Brain microvascular endothelial cell (primary cell): ENCODE results near the gene PSENEN.
A peak's percentile ranks its signal among the peaks of the same experiment; 100 is the strongest.

Experiments
- DNase-seq: peaks from one replicate; pipeline ENCODE4 v3.0.0-alpha.2; 2020
- H3K27ac ChIP-seq: fragments of 250-450 bp; sonication (Bioruptor Pico); 2 replicates; pipeline ENCODE4 v1.5.1; 2020; ENCODE audit warnings: mild to moderate bottlenecking, moderate library complexity
- H3K27me3 ChIP-seq: fragments of 250-450 bp; sonication (Bioruptor Pico); replicated peaks from 2 replicates; pipeline ENCODE4 v1.5.1; 2020; ENCODE audit warnings: mild to moderate bottlenecking
- H3K36me3 ChIP-seq: fragments of 250-450 bp; sonication (Bioruptor Pico); replicated peaks from 2 replicates; pipeline ENCODE4 v1.5.1; 2020; ENCODE audit warnings: mild to moderate bottlenecking
- H3K4me3 ChIP-seq: 2 replicates; pipeline ENCODE4 v1.5.1; 2011; ENCODE audit warnings: low read depth, mild to moderate bottlenecking, control low read depth, low read length, moderate library complexity
- CTCF ChIP-seq: IDR thresholded peaks from 2 replicates; pipeline ENCODE4 v1.5.1; 2011; ENCODE audit warnings: low read depth, mild to moderate bottlenecking, moderate library complexity, low read length, control low read depth, inconsistent platforms; ENCODE audit errors: missing control alignments
- in situ Hi-C: cut with HindIII; loops from 2 replicates; pipeline ENCODE4 v1.10.0; 2017; ENCODE audit warnings: low sequenced_read_pairs, low pct_ligation_motif_present

The PSENEN gene

GRCh38 chr19:35739275-35740107, 6.0 kb upstream of the PSENEN start:
- no peak for DNase-seq
- peak overlapping the region; percentile 68 for H3K4me3 ChIP-seq
- H3K27me3 ChIP-seq = no peaks in the 10 kb centered on the region
- in situ Hi-C loops = no loop called here
- TF ChIP-seq CTCF = no peak
- peaks cover 25% of the 10 kb centered on the region for H3K36me3 ChIP-seq
- H3K27ac ChIP-seq = no peak overlapping the region

- no peak for TF ChIP-seq CTCF
- H3K4me3 ChIP-seq = peak overlapping the region; percentile 68
- no peak for DNase-seq
- no peaks in the 10 kb centered on the region for H3K27me3 ChIP-seq
- no peak overlapping the region for H3K27ac ChIP-seq
- in situ Hi-C loops = no loop called here
- peaks cover 20% of the 10 kb centered on the region for H3K36me3 ChIP-seq
Measured at GRCh38 chr19:35740108-35740422, 5.4 kb upstream of the PSENEN start.

- peak; percentile 41 for TF ChIP-seq CTCF
- peak overlapping the region; percentile 48 for H3K27ac ChIP-seq
- peak overlapping the region; percentile 68 for H3K4me3 ChIP-seq
- H3K27me3 ChIP-seq = no peaks in the 10 kb centered on the region
- peak; percentile 97 for DNase-seq
- H3K36me3 ChIP-seq = peaks cover 19% of the 10 kb centered on the region
- in situ Hi-C loops = no loop called here
Measured at GRCh38 chr19:35740423-35741202, 4.8 kb upstream of the PSENEN start.

DNA sequence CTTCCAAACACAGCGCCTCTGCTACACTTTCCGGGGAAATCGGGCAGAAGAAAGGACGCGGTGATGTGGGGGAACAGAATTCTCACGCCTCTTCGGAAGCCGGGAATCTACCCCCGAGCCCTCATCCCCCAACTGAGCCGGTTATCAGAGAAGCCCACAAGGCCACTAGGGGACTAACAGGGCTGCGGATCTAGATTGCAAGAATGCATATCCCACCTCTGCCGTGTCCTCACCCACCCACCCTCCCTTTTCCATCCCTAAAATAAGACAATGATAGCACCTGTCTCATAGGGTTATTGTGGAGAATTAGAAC, 4.3 kb upstream of the PSENEN start:
- H3K27ac ChIP-seq = peak overlapping the region; percentile 48
- no peak for TF ChIP-seq CTCF

GRCh38 chr19:35742121-35742724, 3.2 kb upstream of the PSENEN start, which contains the start of gene IGFLR1:
Gene IGFLR1 (minus strand): TSS chr19:35742452. CDS start chr19:35741180, 1,272 bp downstream.
- Histone ChIP-seq H3K27me3 (no peaks in the 10 kb centered on the region), H3K4me3 (no peak within 1 kb of the TSS), H3K36me3 (peaks cover 14% of the 10 kb centered on the region), H3K27ac (no peak within 1 kb of the TSS)
- no peak for DNase-seq
- no peak for TF ChIP-seq CTCF
- in situ Hi-C loops = no loop called here

More for the DNA sequence above, 4.3 kb upstream of the PSENEN start:
- H3K36me3 ChIP-seq = peaks cover 19% of the 10 kb centered on the region
- DNase-seq = no peak
- peak overlapping the region; percentile 68 for H3K4me3 ChIP-seq
- H3K27me3 ChIP-seq = no peaks in the 10 kb centered on the region
- in situ Hi-C loops = no loop called here
